ENCODE measurements around the gene NOP16.

Gene NOP16

GRCh38 chr5:176415240-176415951 is 27.0 kb upstream of the NOP16 start:
- peak; percentile 16 for DNase-seq (ENCODE audit: low read depth)
- peak overlapping the region; percentile 82 for H3K4me3 ChIP-seq (ENCODE audit: low read length)
- no peak for TF ChIP-seq CTCF (conservative IDR thresholded peaks at IDR 0.05; ENCODE audit: low read length)

GRCh38 chr5:176414704-176415103 is 26.3 kb upstream of the NOP16 start:
- H3K4me3 ChIP-seq (ENCODE audit: low read length): peak overlapping the region; percentile 82
- no peak for TF ChIP-seq CTCF (conservative IDR thresholded peaks at IDR 0.05; ENCODE audit: low read length)
- DNase-seq (ENCODE audit: low read depth): no peak

- DNase-seq (ENCODE audit: low read depth): no peak
- no peak overlapping the region for H3K4me3 ChIP-seq (ENCODE audit: low read length)
Measured at GRCh38 chr5:176413709-176414191, 25.4 kb upstream of the NOP16 start.

GRCh38 chr5:176413255-176413565 is 24.8 kb upstream of the NOP16 start:
- no peak for TF ChIP-seq CTCF (conservative IDR thresholded peaks at IDR 0.05; ENCODE audit: low read length)
- DNase-seq (ENCODE audit: low read depth): peak; percentile 44
- no peak overlapping the region for H3K4me3 ChIP-seq (ENCODE audit: low read length)

More at GRCh38 chr5:176413709-176414191, 25.4 kb upstream of the NOP16 start:
- TF ChIP-seq CTCF (conservative IDR thresholded peaks at IDR 0.05; ENCODE audit: low read length): no peak

- H3K4me3 ChIP-seq (ENCODE audit: low read length): no peak overlapping the region
- no peak for TF ChIP-seq CTCF (conservative IDR thresholded peaks at IDR 0.05; ENCODE audit: low read length)
- DNase-seq (ENCODE audit: low read depth): no peak
Measured at GRCh38 chr5:176412517-176413254, 24.3 kb upstream of the NOP16 start.

- no peak for TF ChIP-seq CTCF (conservative IDR thresholded peaks at IDR 0.05; ENCODE audit: low read length)
Measured at GRCh38 chr5:176410486-176411180, 22.2 kb upstream of the NOP16 start.

More at GRCh38 chr5:176410486-176411180, 22.2 kb upstream of the NOP16 start:
- H3K4me3 ChIP-seq (ENCODE audit: low read length): no peak overlapping the region
- no peak for DNase-seq (ENCODE audit: low read depth)
